Measurements from ENCODE around the gene TMEM132A. TPM values are rescaled to one million over a fixed set of nuclear protein-coding genes. Genes with fewer than 3 reads are reported as not detected.

Gene TMEM132A
- total and polyA plus RNA-seq, 9 of the 15 experiments (the other 6 are each of a cell fraction or from before 2014, with no cell fraction given) = 0.04 to 1.1 (median 0.18) TPM; not detected in 4

- TF ChIP-seq ID3 (CRISPR knock-in tag; IDR thresholded peaks at IDR 0.05) (no peak), ID3 (tag; IDR thresholded peaks at IDR 0.05) (no peak), COPS2 (conservative IDR thresholded peaks at IDR 0.05) (no peak), EHMT2 (IDR thresholded peaks at IDR 0.05) (no peak), IFI16 (CRISPR knock-in tag; IDR thresholded peaks at IDR 0.05) (no peak), ZNF280B (CRISPR knock-in tag; IDR thresholded peaks at IDR 0.05) (no peak), RB1 (IDR thresholded peaks at IDR 0.05; ENCODE audit: low read depth) (no peak), POLR2AphosphoS5 (IDR thresholded peaks at IDR 0.05; ENCODE audit: control insufficient read depth, insufficient read depth, low read depth, low read length) (peak; percentile 78; the same call in 1 of the 2 replicates), ETS2 (tag; IDR thresholded peaks at IDR 0.05; ENCODE audit: borderline replicate concordance, poor library complexity, severe bottlenecking) (no peak), MNT (conservative IDR thresholded peaks at IDR 0.05) (no peak), ZBTB11 (CRISPR knock-in tag; IDR thresholded peaks at IDR 0.05) (peak in 1 of 3 experiments; percentile 39; a peak in 2 of 6 replicates), EP300 (IDR thresholded peaks at IDR 0.05; ENCODE audit: low read length) (peak; percentile 74; the same call in 1 of the 2 replicates), PYGO2 (tag; IDR thresholded peaks at IDR 0.05) (no peak), AFF1 (IDR thresholded peaks at IDR 0.05; ENCODE audit: low read depth in 1 of 2, partially characterized antibody in 2 of 2) (peak in 1 of 2 experiments; percentile 43), GATAD2B (IDR thresholded peaks at IDR 0.05; ENCODE audit: borderline replicate concordance) (0 out of 2 replicates have a peak, but pooled peaks have one; percentile 53)
Measured at GRCh38 chr11:60891103-60891741, 33.0 kb upstream of the TMEM132A start (continued).
